NT2/D1 (cell line): ENCODE results near the gene NOL4L.

Source experiments
- SUZ12 ChIP-seq: IDR thresholded peaks from 2 replicates; pipeline ENCODE4 v1.6.1; 2011; ENCODE audit not compliant: insufficient read length, insufficient read depth; ENCODE audit errors: extremely low read depth
- YY1 ChIP-seq: IDR thresholded peaks from 2 replicates; pipeline ENCODE4 v1.6.1; 2011; ENCODE audit not compliant: insufficient read length, insufficient read depth

DNA sequence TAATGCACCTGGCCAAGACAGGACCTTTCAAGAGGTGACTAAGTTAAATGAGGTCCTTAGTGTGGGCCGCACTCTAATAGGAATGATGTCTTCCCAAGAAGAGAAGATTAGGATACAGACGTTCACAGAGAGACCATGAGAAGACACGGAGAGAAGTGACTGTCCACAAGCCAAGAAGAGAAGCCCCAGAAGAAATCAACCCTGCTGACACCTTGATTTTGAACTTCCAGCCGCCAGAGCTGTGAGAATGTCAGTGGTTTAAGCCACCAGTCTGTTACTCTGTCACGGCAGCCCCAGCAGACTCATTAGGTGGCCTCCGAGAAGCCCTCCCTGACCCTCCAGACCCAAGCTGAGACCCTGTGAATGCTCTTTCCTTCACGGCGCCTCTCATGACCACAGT is 29.5 kb downstream of the NOL4L start:
- TF ChIP-seq YY1, result no peak
- TF ChIP-seq SUZ12, result no peak
